Fibroblast of skin of back (primary cell): Measurements from ENCODE around the gene SH3RF2.
A peak's percentile ranks its signal among the peaks of the same experiment; 100 is the strongest.
"Not testable (repeated sequence)": the region's sequence is repeated elsewhere in the genome, so short reads cannot be mapped to it uniquely, and the experiment has no call there.

Source experiments
- DNase-seq: peaks from one replicate; pipeline ENCODE4 v3.0.0-alpha.2; 2013

SH3RF2 gene

GRCh38 chr5:146010447-146010846 is 74.1 kb downstream of the SH3RF2 start:
- not testable (repeated sequence) for DNase-seq

DNA sequence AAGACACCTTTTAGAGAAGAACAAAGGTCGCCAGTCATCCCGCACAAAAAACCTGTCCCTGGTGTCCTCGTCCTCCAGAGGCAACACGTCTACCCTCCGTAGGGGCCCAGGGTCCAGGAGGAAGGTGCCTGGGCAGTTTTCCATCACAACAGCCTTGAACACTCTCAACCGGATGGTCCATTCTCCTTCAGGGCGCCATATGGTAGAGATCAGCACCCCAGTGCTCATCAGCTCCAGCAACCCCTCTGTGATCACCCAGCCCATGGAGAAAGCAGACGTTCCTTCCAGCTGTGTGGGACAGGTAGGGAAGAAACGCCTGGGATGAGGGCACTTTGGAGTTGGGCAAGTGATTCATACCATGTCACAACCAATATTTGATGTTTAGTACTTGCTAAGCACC is 77.4 kb downstream of the SH3RF2 start:
- DNase-seq, result no peak

DNA sequence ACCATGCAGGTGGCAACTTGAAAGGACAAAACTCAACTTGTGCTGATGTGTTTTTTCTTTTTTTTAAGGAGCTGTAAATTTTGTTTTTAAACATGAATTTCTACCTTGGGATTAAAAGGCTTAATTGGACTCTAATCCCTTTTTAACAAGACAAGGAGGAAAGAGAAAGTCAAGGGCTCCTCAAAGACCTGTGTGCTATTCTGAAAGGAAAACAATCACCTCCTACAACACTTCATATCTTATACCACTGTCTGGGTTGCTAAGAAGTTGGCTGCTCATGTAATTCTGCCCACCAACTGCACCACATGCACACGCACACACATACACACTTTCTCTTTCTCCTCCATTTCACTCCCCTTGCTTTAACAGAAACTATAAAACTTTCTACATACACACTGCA is 78.6 kb downstream of the SH3RF2 start:
- DNase-seq, result no peak

- DNase-seq, result no peak
These were observed 80.5 kb downstream of the SH3RF2 start for GRCh38 chr5:146016764-146017484.

GRCh38 chr5:146018514-146019375 is 82.4 kb downstream of the SH3RF2 start:
- no peak for DNase-seq

GRCh38 chr5:146020100-146020499 is 83.7 kb downstream of the SH3RF2 start:
- DNase-seq, result no peak

GRCh38 chr5:146024034-146024433 is 87.7 kb downstream of the SH3RF2 start:
- DNase-seq, result no peak

- no peak for DNase-seq
These were observed 88.8 kb downstream of the SH3RF2 start for GRCh38 chr5:146025114-146025680.

- DNase-seq, result no peak
These were observed 89.3 kb downstream of the SH3RF2 start for GRCh38 chr5:146025681-146026080.

GRCh38 chr5:146026307-146027010 is 90.1 kb downstream of the SH3RF2 start:
- DNase-seq, result no peak

GRCh38 chr5:146027751-146028150 is 91.4 kb downstream of the SH3RF2 start:
- DNase-seq, result no peak

DNA sequence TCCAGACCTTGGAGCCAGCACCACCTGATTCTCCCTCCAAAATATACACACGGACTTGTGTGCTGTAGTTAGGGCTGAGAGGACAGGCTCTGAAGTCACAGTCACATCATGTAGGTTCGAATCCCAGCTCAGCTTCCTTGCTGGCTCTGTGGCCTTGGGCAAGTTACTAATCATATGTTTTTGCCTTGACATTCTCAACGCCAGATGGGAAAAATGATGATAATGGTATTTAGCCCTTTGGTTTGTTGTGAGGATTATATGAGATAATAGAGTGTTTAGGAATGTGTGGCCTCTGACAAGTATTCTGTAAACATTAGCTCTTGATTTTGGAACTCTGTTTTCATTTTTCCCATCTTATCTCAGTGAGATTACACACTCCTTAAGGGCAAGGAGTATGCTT is 96.5 kb downstream of the SH3RF2 start:
- DNase-seq, result no peak

DNA sequence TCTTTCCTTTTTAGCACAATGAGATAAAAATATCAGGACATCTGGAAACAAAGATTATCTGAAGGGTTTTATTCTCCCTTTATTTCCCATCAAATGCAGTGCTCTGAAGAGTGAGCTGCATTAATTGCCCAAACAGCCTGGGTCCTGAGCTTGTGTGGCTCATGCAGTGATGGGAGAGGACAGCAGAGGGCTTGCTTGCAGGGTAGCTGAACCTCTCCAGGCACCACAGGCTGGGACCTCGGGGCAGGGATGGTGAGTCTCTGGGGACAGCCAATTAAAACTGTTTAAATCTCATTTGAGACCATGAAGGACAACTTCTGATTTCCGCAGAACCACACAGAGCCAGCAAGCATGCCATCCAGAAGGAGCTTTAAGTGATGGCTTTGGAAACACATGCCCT is 97.7 kb downstream of the SH3RF2 start:
- DNase-seq, result no peak

- no peak for DNase-seq
These were observed 98.2 kb downstream of the SH3RF2 start for GRCh38 chr5:146034605-146035004.

DNA sequence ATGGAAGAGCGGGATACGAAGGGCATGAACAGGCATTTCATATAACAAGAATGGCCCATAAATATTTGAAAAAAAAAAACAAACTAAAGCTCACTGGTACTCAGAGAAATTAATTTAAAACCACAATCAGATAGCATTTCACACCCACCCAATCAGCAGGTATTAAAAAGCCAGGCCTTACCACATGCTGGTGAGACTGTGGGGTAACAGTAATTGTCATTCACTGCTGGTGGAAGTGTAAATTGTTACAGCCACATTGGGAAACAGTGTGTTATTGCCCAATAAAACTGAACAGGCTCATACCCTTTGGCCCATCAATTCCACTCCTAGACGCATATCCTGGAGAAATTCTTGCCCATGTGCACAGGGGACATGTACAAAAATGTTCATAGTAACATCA is 103.0 kb downstream of the SH3RF2 start:
- DNase-seq, result no peak

- no peak for DNase-seq
These were observed 104.1 kb downstream of the SH3RF2 start for GRCh38 chr5:146040527-146040926.

GRCh38 chr5:146041180-146041789 is 104.9 kb downstream of the SH3RF2 start:
- peak; percentile 9 for DNase-seq

DNA sequence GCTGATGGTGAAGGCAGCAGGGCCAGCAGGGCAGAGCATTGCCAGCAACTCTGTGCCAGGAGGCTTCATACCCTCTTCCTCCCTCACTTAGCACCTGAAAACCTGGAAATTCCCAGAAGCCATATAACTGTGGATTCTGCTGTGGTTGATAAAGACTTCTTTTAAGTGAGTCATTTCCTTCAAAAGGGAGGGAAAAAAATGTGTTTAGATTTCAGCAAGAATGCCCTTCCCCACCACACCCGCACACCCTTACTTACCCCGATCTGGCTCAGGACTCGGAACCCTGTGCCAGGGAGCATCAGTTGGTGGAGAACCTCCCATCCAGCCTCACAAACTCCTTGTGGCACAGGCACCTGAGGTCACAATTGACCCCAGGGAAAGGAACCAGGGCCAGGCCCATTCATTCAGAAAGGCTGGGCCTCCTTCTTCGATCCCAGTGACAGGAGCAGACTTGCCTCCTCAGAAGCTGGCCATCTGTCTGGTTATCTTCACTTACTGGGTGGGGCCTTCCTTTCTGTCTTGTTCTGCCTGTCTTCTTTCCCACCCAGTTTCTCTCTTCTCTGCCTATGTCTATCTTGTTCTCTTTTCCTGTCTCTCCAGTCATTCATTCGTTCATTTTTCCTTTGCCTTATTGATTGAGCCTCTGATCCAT is 106.4 kb downstream of the SH3RF2 start:
- peak; percentile 55 for DNase-seq

GRCh38 chr5:146043722-146044121 is 107.3 kb downstream of the SH3RF2 start:
- DNase-seq, result no peak

DNA sequence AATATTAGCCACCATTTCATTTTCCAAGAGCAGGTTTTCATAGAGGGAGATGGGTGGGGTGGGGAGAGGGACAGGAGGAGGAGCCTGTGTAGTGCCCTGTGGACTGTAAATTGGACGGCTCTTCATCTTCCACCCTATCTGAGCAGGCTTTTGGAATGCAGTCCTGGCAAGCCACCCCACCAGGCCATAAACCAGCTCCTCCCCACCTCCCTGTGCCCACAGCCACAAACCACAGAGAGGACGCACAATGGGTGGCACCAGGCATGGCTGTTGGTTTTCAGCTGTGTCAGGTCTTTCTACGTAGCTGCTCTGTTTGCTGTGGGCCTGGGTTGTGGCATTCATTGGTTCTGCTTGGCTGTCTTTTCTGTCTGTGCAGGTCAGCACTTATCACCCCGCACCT is 111.0 kb downstream of the SH3RF2 start:
- no peak for DNase-seq

DNA sequence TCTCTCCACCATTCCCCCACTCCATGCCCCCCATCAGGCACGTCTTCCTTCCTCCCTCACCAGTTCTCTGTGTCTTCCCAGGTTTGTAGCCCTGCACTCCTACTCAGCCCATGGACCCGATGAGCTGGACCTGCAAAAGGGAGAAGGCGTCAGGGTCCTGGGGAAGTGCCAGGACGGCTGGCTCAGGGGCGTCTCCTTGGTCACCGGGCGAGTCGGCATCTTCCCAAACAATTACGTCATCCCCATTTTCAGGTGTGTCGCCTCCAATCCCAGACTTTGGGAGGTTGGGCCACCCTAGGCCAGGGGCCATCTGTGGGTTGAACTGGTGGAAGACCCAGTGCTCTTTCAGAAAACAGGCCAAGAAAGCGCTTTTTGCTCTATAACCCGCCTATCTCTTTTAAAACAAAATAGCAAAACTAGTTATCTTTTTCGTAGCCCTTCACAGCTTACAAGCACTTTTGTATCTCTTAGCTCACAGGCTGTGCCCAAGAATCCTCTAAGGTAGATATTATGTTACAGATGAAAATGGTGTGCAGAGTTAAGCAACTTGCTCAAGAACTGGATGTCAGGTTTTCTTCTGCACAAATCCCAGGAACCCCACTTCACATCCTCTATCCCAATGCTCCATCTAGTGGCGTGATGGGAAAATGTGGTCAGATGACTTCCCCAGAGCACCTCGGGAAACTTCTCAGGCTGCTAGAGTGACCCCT is 112.8 kb downstream of the SH3RF2 start:
- DNase-seq, result peak; percentile 68

DNA sequence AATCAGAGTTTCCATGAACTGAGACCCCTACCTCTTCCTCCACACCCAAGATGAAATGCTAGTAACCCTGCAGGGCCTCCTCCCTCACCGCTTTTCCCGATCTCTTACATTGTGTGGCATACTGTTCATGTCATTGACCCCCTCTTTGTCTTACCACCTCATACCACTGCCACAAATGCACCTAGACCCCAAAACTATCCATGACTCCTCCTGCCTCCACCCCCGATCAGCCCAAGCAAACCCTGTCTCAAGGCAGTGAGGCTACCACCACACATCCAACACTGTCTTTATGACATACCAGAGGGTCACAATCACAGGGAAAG is 113.3 kb downstream of the SH3RF2 start:
- DNase-seq, result no peak
